ENCODE measurements around the gene ME3. TPM values are rescaled to one million over a fixed set of nuclear protein-coding genes. Genes with fewer than 3 reads are reported as not detected.

Gene ME3
- total and polyA plus RNA-seq, 4 donors = 7.4 to 38.7 (median 21.2) TPM

DNA sequence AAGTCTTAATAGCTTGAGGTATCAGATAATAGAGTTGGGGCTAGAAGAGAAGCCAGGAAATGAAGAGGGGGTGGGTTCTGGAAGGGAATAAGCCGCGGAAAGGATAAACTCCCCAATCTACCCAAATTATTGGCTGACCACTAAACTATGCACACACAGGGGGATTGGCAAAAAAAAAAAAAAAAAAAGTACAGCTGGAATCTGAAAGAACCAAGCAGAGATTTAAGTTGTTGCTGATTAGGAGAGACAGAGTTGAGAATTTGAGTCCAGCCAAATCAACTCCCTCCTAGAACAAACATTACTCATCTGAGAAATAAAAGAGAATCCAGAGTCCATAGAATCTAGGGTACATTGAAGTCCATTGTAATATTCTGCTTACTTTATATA is 162.8 kb downstream of the ME3 start:
- peaks cover 0 to 2% (median 0%) of the 10 kb centered on the region in 4 donors for H3K36me3 ChIP-seq (ENCODE audit: control insufficient read depth in 4 of 4, insufficient read depth in 4 of 4, low read length in 4 of 4)
- no peak for ATAC-seq (ENCODE audit: insufficient read depth, low FRiP score)
- H3K27ac ChIP-seq (ENCODE audit: low read depth in 1 of 2, low read length in 1 of 2) = no peak overlapping the region
- no peak overlapping the region for H3K9ac ChIP-seq (ENCODE audit: insufficient read depth in 1 of 2, low read length in 2 of 2)
- H3K4me1 ChIP-seq (ENCODE audit: control insufficient read depth in 5 of 5, insufficient read depth in 5 of 5, low read length in 5 of 5) = peaks cover 0 to 11% (median 0%) of the 10 kb centered on the region in 5 donors
- H3K4me3 ChIP-seq = no peak overlapping the region
- H3K27me3 ChIP-seq (ENCODE audit: control insufficient read depth in 3 of 3, insufficient read depth in 3 of 3, low read length in 2 of 3) = no peaks in the 10 kb centered on the region
- 2 to 29% methylated on average over 2 of the region's 2 CpGs for WGBS, 2 donors
- peaks cover 0 to 1% (median 0%) of the 10 kb centered on the region in 4 donors for H3K9me3 ChIP-seq (ENCODE audit: control insufficient read depth in 4 of 4, insufficient read depth in 3 of 4, low read length in 3 of 4)
- no peak for DNase-seq
- TF ChIP-seq, protein P1, sequence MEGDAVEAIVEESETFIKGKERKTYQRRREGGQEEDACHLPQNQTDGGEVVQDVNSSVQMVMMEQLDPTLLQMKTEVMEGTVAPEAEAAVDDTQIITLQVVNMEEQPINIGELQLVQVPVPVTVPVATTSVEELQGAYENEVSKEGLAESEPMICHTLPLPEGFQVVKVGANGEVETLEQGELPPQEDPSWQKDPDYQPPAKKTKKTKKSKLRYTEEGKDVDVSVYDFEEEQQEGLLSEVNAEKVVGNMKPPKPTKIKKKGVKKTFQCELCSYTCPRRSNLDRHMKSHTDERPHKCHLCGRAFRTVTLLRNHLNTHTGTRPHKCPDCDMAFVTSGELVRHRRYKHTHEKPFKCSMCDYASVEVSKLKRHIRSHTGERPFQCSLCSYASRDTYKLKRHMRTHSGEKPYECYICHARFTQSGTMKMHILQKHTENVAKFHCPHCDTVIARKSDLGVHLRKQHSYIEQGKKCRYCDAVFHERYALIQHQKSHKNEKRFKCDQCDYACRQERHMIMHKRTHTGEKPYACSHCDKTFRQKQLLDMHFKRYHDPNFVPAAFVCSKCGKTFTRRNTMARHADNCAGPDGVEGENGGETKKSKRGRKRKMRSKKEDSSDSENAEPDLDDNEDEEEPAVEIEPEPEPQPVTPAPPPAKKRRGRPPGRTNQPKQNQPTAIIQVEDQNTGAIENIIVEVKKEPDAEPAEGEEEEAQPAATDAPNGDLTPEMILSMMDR (IDR thresholded peaks at IDR 0.05; ENCODE audit: control extremely low read depth, extremely low read depth) = no peak

DNA sequence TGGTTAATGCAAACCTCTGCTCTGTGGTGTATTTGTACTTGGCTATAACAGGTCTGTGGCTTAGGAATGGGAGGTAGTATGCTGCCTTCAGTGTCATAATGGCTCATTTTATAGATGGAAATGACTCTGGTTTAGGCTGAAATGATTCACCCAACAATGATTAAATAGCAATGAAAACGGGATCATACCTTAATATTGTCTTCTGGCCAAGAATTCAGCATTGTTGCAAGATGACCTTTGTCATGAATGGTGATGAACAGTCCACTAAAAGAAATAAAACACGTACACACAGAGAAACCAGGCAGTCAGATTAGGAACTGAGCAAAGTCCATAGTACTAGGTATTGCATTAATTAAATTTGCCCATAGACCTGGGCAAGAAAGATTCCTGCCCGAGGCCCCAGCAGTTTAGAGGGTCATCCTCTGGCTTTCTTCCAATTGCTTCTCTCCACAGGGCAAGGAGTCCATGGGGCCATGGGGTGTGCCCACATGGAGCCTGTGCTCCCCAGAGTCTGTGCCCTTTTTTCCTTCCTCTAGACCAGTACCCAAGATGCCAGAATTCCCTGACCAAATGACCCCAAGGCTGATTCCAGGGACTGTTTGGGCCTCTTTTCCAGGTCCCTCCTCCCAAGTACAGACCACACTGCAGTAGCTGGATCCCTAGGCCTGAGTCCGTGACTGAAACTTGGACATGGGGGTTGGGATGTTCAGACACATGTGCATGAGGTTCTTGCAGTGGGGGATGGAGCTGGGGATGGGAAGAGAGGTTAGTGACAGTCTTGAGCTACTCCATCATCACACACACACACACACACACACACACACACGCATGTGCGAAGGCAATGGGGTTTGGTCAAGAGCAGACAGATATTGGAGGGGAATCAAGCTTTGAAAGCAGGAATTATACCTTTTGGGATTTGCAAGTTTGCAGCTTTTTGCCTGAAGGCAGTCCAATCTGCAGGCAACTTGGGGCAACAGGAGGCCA is 163.5 kb downstream of the ME3 start:
- H3K4me3 ChIP-seq = no peak overlapping the region
- H3K9ac ChIP-seq (ENCODE audit: insufficient read depth in 1 of 2, low read length in 2 of 2) = no peak overlapping the region
- peaks cover 0 to 2% (median 0%) of the 10 kb centered on the region in 4 donors for H3K36me3 ChIP-seq (ENCODE audit: control insufficient read depth in 4 of 4, insufficient read depth in 4 of 4, low read length in 4 of 4)
- H3K27ac ChIP-seq (ENCODE audit: low read depth in 1 of 2, low read length in 1 of 2) = no peak overlapping the region
- H3K27me3 ChIP-seq (ENCODE audit: control insufficient read depth in 3 of 3, insufficient read depth in 3 of 3, low read length in 2 of 3) = no peaks in the 10 kb centered on the region
- no peak for ATAC-seq (ENCODE audit: insufficient read depth, low FRiP score)
- 90 to 93% methylated on average over 6 of the region's 6 CpGs for WGBS, 2 donors
- H3K4me1 ChIP-seq (ENCODE audit: control insufficient read depth in 5 of 5, insufficient read depth in 5 of 5, low read length in 5 of 5) = peaks cover 0 to 11% (median 0%) of the 10 kb centered on the region in 5 donors
- TF ChIP-seq, protein P1 (IDR thresholded peaks at IDR 0.05; ENCODE audit: control extremely low read depth, extremely low read depth) = no peak
- no peak for DNase-seq
- H3K9me3 ChIP-seq (ENCODE audit: control insufficient read depth in 4 of 4, insufficient read depth in 3 of 4, low read length in 3 of 4) = peaks cover 0 to 1% (median 0%) of the 10 kb centered on the region in 4 donors

DNA sequence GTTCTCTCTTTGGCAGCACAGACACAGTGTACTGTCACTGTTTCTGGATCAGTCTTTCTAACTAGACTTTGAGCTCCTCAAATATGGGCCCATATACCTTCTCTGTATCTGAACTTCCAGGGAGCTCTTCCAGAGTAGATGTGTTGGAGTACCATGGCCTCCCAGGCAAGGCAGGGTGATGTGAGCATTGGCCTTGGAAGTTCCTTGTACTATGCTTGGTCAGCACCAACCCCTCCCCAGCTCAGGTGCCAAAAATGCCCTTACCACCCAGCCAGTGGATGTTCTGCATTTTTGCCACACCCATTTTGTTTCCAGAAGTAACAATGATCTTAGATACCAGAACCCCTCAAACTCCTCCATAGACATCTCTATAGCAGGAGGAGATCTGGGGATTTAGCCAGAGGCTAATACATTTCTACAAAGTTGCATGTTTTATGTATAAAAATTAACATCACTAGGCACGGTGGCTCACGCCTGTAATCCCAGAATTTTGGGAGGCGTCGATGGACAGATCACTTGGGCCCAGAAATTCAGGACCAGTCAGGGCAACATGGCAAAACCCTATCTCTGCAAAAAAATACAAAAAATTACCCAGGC is 165.1 kb downstream of the ME3 start:
- DNase-seq = no peak

More for the DNA sequence above, 165.1 kb downstream of the ME3 start:
- Histone ChIP-seq H3K27me3 (ENCODE audit: control insufficient read depth in 3 of 3, insufficient read depth in 3 of 3, low read length in 2 of 3) (no peaks in the 10 kb centered on the region), H3K27ac (ENCODE audit: low read depth in 1 of 2, low read length in 1 of 2) (no peak overlapping the region), H3K36me3 (ENCODE audit: control insufficient read depth in 4 of 4, insufficient read depth in 4 of 4, low read length in 4 of 4) (peaks cover 0 to 4% (median 1%) of the 10 kb centered on the region in 4 donors), H3K9me3 (ENCODE audit: control insufficient read depth in 4 of 4, insufficient read depth in 3 of 4, low read length in 3 of 4) (peaks cover 0 to 1% (median 0%) of the 10 kb centered on the region in 4 donors), H3K4me1 (ENCODE audit: control insufficient read depth in 5 of 5, insufficient read depth in 5 of 5, low read length in 5 of 5) (peaks cover 0 to 11% (median 0%) of the 10 kb centered on the region in 5 donors), H3K4me3 (no peak overlapping the region), H3K9ac (ENCODE audit: insufficient read depth in 1 of 2, low read length in 2 of 2) (no peak overlapping the region)
- no peak for ATAC-seq (ENCODE audit: insufficient read depth, low FRiP score)
- 97% methylated on average over 4 of the region's 4 CpGs for WGBS, 2 donors
- TF ChIP-seq, protein P1 (IDR thresholded peaks at IDR 0.05; ENCODE audit: control extremely low read depth, extremely low read depth) = no peak
